ENCODE results near the gene SPAG16.

Gene SPAG16

GRCh38 chr2:214196260-214196659 lies 912.0 kb downstream of the SPAG16 start:
- no peak for DNase-seq

- no peak for DNase-seq
Measured at GRCh38 chr2:214201892-214202291, 917.6 kb downstream of the SPAG16 start.

GRCh38 chr2:214203214-214203613 lies 919.0 kb downstream of the SPAG16 start:
- no peak for DNase-seq

- no peak for DNase-seq
Measured at GRCh38 chr2:214203744-214204289, 919.6 kb downstream of the SPAG16 start.

- DNase-seq: no peak
Measured at GRCh38 chr2:214215107-214215506, 930.8 kb downstream of the SPAG16 start.

- DNase-seq: no peak
Measured at GRCh38 chr2:214217136-214217535, 932.9 kb downstream of the SPAG16 start.

GRCh38 chr2:214217599-214217998 lies 933.3 kb downstream of the SPAG16 start:
- DNase-seq: no peak

GRCh38 chr2:214220251-214220650 lies 936.0 kb downstream of the SPAG16 start:
- DNase-seq: no peak

- no peak for DNase-seq
Measured at GRCh38 chr2:214226061-214226460, 941.8 kb downstream of the SPAG16 start.

GRCh38 chr2:214232271-214232670 lies 948.0 kb downstream of the SPAG16 start:
- DNase-seq: no peak

GRCh38 chr2:214233164-214233563 lies 948.9 kb downstream of the SPAG16 start:
- DNase-seq: no peak

GRCh38 chr2:214242797-214243196 lies 958.5 kb downstream of the SPAG16 start:
- DNase-seq: no peak

GRCh38 chr2:214244847-214245246 lies 960.6 kb downstream of the SPAG16 start:
- DNase-seq: no peak

- no peak for DNase-seq
Measured at GRCh38 chr2:214246417-214246816, 962.2 kb downstream of the SPAG16 start.

GRCh38 chr2:214247531-214247930 lies 963.3 kb downstream of the SPAG16 start:
- DNase-seq: no peak

- no peak for DNase-seq
Measured at GRCh38 chr2:214255046-214255445, 970.8 kb downstream of the SPAG16 start.

GRCh38 chr2:214261683-214262082 lies 977.4 kb downstream of the SPAG16 start:
- no peak for DNase-seq

GRCh38 chr2:214264171-214264570 lies 979.9 kb downstream of the SPAG16 start:
- DNase-seq: no peak

GRCh38 chr2:214265991-214266489 lies 981.8 kb downstream of the SPAG16 start:
- DNase-seq: no peak

GRCh38 chr2:214277880-214278279 lies 993.6 kb downstream of the SPAG16 start:
- no peak for DNase-seq

GRCh38 chr2:214286011-214286410 lies 1001.7 kb downstream of the SPAG16 start:
- no peak for DNase-seq

- DNase-seq: no peak
Measured at GRCh38 chr2:214293593-214293992, 1009.3 kb downstream of the SPAG16 start.

- no peak for DNase-seq
Measured at GRCh38 chr2:214294426-214294825, 1010.2 kb downstream of the SPAG16 start.

GRCh38 chr2:214297423-214297822 lies 1013.2 kb downstream of the SPAG16 start:
- DNase-seq: no peak

GRCh38 chr2:214310319-214310718 lies 1026.1 kb downstream of the SPAG16 start:
- DNase-seq: no peak

Data from right forelimb (tissue), 1 donor.